ENCODE results near the gene POU2F3.
"Not testable (repeated sequence)": the region's sequence is repeated elsewhere in the genome, so short reads cannot be mapped to it uniquely, and the experiment has no call there.

Gene POU2F3

DNA sequence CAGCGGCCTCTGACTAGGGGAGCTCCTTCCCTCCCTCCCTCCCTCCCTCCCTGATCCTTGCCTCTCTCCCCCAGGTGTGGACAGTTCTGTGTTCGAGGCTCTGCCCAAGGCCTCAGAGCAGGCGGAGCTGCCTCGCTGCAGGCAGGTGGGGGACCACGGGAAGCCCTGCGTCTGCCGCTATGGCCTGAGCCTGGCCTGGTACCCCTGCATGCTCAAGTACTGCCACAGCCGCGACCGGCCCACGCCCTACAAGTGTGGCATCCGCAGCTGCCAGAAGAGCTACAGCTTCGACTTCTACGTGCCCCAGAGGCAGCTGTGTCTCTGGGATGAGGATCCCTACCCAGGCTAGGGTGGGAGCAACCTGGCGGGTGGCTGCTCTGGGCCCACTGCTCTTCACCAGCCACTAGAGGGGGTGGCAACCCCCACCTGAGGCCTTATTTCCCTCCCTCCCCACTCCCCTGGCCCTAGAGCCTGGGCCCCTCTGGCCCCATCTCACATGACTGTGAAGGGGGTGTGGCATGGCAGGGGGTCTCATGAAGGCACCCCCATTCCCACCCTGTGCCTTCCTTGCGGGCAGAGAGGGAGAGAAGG, 11.1 kb upstream of the POU2F3 start:
- DNase-seq: no peak

- no peak for DNase-seq
Observed at GRCh38 chr11:120229451-120230424, 10.2 kb upstream of the POU2F3 start.

- DNase-seq: no peak
Observed at GRCh38 chr11:120230433-120231071, 9.4 kb upstream of the POU2F3 start.

- no peak for DNase-seq
Observed at GRCh38 chr11:120231963-120232362, 8.0 kb upstream of the POU2F3 start.

DNA sequence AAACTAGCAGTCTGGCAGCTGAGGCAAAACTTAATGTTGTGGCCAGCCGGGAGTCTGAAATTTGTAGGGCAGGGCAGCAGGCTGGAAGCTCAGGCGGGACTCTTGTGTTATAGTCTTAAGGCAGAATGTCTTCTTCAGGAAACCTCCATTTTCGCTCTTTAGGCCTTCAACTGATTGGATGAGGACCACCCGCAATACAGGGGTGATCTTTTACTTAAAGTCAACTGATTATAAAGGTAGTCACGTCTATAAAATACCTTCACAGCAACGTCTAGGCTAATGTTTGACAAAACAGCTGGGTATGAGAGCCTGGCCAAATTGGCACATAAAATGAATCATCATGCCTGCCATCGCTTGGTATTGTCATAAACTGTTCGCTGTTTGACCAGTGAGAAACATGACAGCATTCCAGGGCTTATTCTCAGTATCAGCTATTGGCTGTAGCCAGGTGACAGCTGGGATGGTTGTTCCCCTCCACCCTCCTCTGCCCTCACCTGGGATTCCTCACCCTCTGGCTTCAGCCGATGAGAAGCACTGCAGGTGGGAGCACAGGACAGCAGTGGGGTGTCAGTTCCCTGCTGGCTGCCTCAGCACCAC, 6.6 kb upstream of the POU2F3 start:
- no peak for DNase-seq

DNA sequence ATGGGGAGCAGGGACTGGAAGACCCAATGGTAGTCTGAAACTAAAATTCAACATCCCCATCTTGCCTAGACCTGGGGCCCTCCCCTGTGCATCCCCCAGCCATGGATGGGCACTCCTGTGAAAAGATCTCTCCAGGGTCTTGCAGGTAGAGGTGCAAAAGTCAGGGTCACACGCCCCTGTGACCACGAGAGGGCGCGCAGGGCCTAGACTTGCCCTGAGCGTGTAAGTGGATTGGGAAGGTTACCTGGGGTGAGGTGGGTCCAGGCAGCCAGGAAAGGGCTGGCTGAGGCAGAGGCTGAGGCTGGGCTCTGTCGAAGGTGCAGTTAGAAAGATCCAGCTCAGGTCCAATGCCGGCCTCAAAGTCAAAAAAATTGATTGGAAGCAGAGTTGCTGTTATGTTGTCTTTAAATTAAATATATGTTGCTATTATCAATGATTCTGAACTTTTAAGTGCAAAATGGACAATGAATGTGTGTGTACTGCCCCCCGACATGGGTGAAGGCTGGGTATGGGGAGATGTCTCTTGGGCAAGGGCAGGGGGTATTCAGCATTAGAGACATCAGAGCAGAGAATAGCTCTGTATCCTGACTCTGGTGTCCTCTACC, 4.8 kb upstream of the POU2F3 start:
- DNase-seq: peak; percentile 43

- no peak for DNase-seq
Observed at GRCh38 chr11:120236169-120237107, 3.5 kb upstream of the POU2F3 start.

DNA sequence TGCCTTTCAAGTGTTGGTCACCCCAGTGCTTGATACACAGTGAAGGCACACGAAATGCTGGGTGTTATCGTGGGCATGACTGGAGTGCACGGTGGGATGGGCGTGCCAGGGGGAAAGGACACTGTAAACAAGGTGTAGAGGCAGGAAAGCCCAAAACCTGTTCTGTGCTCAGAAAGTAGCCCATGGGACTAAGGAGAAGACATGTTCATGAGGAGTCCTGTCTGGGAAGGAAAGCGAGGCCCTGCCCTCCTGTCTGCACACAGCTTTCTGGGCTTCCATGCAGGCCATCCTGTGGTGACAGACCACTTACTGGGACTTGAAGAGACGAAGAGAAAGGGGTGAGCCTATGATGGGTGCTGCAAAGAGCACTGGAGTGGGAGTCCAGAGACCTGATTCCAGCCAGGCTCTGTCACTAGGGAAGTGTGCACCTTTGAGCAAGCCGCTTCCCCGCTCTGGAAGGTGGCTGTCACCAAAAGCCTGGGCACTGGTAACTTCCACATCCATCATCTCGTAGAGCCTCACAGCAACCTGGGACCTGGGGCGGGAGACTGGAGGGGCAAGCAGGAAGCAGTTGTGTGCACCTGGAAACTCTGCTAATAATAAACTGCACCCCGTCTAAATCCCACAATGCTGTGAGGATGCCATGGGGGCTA, 846 bp upstream of the POU2F3 start:
- DNase-seq: no peak

DNA sequence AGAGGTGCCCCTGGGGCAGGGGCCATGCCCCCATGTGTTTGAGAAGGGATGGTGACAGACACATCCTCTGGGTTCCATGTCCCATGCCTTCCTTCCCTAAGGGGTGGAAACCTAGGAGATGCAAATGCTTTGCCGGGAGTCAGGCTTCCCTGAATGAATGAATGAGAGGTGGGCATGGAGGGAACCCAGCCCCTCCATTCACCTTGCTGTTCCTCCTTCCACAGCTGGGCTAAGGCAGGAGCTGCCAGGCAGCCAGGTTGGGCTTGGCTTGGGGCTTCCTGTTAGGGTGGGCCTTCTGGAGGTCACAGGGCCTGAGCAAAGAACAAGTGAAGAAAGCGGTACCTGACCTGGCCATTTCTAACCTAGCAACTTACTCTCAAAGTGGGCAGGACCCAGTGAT, 926 bp downstream of the POU2F3 start:
- DNase-seq: no peak

- no peak for DNase-seq
Observed at GRCh38 chr11:120241277-120241676, 1.3 kb downstream of the POU2F3 start.

- no peak for DNase-seq
Observed at GRCh38 chr11:120243221-120243620, 3.3 kb downstream of the POU2F3 start.

DNA sequence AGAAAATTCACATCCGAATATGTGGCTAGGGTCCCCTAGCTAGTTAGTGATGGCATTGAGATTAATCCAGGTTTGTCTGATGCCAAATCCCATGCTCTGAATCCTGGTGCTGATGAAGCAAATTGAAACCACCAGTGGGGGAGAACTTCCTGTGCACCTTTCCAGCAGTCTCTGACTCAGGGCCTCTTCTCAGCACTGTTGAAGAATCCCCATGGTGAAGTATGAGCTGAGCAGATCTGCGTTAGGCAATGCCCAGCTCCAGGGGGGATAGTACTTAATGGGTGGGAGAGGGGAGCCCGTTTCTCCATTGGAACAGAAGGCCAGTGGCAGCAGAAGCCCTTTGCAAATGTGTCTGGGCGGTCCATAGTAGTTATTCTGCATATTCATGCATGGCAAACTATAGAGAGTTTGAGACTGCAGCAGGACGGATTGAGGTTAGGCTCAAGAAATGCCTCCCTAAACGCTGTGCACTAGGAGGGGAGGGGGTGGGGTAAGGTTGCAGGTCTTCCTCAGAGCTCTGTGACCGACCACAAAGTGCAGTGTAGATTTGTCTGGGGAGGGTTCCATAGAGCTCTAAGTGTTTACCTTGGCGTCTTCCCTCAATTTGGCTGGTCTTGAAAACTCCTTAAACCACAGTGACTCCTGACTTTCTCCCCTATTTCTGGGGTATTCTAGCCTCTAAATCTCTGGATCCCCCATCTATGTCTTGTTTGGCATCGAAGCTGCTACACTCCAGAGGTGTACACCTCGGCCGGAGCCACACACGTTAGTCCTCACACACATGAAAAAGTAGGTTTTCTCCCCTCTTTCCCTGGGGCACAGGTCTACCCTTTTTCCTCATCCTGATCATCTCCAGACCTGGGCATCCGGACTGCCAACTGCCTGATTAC, 4.8 kb downstream of the POU2F3 start:
- DNase-seq: no peak

- DNase-seq: no peak
Observed at GRCh38 chr11:120245434-120245833, 5.5 kb downstream of the POU2F3 start.

- DNase-seq: no peak
Observed at GRCh38 chr11:120248551-120249278, 8.8 kb downstream of the POU2F3 start.

DNA sequence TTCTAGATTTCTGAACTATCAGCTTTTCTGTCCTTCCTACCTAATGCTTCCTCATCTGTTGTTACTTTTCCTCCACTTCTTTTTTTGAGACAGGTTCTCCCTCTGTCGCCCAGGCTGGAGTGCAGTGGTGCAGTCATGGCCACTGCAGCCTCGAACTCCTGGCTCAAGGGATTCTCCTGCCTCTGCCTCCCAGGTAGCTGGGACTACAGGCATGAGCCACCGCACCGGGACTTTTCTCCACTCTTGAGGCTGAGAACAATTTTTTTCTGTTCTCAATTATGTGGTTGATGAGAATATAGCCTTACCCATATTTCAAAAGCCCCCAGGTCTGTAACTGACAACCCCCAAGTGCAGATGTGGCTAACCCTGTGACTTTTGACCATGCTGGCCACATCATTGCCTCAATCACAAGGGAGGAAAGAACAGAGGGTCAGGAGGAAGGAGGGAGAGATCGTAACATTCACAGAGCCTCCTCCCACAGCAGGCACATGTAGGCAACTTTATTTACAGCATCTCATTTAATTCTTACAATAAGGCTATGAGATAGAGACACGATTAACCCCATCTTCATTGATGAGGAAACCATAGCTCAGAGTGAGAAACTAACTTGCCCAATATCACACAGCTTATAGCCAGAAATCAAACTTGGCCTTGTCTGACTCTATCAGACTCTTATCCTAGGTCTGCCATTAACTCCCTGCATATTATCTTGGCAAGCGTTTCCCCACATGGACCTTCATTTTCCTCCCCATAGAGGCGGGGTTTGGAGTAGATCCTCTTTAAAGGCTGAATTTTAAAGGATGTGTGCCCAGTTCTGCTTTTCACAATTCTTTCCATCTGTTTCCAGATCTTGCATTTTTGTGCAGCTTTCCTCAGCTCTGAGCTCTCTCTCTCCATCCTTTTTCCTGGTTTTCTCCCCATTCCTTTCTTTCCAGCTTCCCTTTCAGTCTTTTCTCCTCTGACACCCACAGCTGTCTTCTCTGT, 9.6 kb downstream of the POU2F3 start:
- no peak for DNase-seq

GRCh38 chr11:120253377-120253776, 13.4 kb downstream of the POU2F3 start:
- not testable (repeated sequence) for DNase-seq

- no peak for DNase-seq
Observed at GRCh38 chr11:120254788-120255518, 15.0 kb downstream of the POU2F3 start.

GRCh38 chr11:120255519-120255866, 15.6 kb downstream of the POU2F3 start:
- DNase-seq: no peak
